OCI-LY7 (cell line): Measurements from ENCODE around the gene XAB2.

Experiments used
- CTCF ChIP-seq: fragments of 200-600 bp; sonication (generic); conservative IDR thresholded peaks from 2 replicates; pipeline ENCODE4 v1.5.1; 2014; ENCODE audit warnings: mild to moderate bottlenecking, antibody characterized with exemption, low read length, moderate library complexity, mixed read lengths
- EZH2phosphoT487 ChIP-seq: fragments of 200-600 bp; sonication (generic); IDR thresholded peaks from 2 replicates; pipeline ENCODE4 v1.6.1; 2018; ENCODE audit warnings: low read depth, borderline replicate concordance, mild to moderate bottlenecking, mixed run types, antibody characterized with exemption, low read length, moderate library complexity, mixed read lengths

- TF ChIP-seq EZH2phosphoT487 (no peak), CTCF (no peak)
Measured at GRCh38 chr19:7642295-7643030, 13.1 kb upstream of the XAB2 start.
